ENCODE data around the gene HHIPL1.
"Not testable (repeated sequence)": the region's sequence is repeated elsewhere in the genome, so short reads cannot be mapped to it uniquely, and the experiment has no call there.

Gene HHIPL1

DNA sequence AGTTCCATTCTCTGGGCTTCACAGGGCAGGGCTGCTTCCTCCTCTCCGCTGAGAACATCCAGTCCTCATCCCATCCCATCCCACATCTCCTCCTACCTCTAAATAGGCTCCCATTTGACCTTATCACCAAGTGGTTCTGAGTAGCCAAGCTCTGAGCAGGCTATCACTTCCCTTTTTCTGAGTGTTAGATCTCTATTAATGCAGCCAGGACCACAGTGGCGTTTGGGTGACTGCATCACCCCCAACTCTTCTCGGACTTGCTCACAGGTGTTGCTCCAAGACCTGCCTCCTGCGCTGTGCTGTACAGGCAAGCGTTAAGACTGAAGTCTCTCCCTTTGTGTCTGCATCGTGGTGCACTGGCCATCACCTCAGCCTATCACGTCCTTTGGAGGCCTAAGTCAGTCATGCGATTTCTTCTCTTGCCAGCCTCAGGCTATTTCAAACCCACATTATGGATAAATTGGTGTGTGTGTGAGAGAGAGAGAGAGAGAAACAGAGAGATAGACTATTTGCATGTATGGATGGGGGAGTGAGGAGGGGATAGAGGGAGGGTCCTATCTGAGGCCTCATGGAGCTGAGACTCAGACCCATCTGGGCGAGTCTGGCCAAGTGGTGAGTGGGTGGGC is 12.4 kb upstream of the HHIPL1 start:
- in situ Hi-C loops (cut with MboI; ENCODE audit: low sequenced_read_pairs) = loop anchor here (10.0 kb wide), 1 partner anchor 108 kb away; no protein-coding TSS in a partner anchor

DNA sequence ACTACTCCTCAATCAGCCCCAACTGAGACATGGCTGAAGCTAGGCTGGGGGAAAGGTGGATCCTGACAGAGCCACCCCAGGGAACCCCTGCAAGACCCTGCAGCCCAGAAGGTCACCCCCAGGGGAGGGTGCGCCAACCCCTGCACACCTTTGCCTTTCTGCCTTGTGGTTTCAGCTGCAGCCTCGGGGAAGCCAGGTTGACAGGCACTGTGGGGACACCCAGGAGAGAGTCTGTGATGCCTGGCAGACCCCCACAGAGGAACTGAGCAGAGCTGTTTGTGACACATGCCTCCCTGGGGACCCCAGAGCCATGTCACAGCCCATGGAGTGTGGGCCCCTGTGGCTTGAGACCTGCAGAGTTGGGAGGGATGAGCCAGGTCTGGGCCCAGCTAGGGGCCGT is 11.8 kb upstream of the HHIPL1 start:
- in situ Hi-C loops (cut with MboI; ENCODE audit: low sequenced_read_pairs) = loop anchor here (10.0 kb wide), 1 partner anchor 108 kb away; no protein-coding TSS in a partner anchor

DNA sequence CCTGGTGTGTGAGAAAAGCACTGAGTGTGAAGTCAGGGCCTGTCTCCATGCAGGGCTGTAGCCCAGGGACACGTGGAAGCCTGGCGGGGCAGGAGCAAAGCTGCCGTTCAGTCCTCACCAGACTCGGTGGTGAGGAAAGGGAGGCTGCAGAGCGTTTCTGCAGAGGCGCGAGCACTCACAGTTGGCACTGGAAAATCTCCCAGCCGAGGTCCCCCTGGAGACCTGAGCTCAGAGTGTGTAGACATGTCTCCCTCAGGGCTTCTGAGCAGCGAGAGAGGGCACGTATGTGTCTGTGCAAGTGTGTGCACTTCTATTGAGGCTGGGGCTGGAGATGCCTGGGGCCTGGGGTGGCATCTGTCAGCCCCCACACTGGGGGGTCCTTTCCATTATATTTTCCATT is 11.0 kb upstream of the HHIPL1 start:
- in situ Hi-C loops (cut with MboI; ENCODE audit: low sequenced_read_pairs) = loop anchor here (10.0 kb wide), 1 partner anchor 109 kb away; no protein-coding TSS in a partner anchor

DNA sequence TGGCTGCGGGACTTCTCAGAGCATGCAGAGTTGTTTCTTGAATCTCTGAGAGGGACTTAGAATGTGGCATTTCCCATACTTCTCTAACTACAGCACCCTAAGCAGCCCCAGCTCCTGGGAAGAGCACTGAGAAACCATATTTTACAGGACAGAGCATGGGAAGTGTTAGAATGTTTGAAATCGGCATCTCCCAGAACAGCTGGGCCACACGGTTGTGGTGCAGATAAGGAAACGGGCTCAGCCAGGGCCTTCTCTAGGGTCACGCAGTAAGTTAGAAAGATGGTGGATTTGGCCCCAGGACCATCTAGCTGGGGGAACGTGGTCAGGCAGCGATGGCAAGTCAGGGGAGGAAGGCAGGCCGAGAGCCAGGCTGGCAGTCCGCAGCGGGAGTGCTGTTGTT is 10.5 kb upstream of the HHIPL1 start:
- in situ Hi-C loops (cut with MboI; ENCODE audit: low sequenced_read_pairs) = loop anchor here (10.0 kb wide), 1 partner anchor 110 kb away; no protein-coding TSS in a partner anchor

DNA sequence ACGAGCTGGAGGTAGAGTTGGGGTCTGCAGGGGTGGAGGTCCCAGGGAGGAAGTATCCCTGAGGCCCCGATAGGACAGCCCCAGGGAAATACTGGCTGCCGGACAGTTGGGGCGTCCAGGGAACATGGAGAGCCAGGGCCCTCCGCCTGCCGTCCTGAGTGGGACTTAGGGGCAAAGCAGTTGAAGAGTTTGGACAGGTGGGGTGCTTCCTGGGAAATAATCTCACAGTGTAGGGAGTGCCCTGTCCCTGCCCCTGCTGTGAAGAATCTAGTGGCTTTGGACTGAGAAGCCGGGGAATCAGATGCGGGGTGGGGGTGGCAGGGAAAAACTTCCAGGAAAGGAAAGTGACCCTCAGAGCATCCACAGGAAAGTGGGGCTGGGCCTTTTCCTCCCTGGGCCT is 9.8 kb upstream of the HHIPL1 start:
- in situ Hi-C loops (cut with MboI; ENCODE audit: low sequenced_read_pairs) = loop anchor here (10.0 kb wide), 1 partner anchor 110 kb away; no protein-coding TSS in a partner anchor

DNA sequence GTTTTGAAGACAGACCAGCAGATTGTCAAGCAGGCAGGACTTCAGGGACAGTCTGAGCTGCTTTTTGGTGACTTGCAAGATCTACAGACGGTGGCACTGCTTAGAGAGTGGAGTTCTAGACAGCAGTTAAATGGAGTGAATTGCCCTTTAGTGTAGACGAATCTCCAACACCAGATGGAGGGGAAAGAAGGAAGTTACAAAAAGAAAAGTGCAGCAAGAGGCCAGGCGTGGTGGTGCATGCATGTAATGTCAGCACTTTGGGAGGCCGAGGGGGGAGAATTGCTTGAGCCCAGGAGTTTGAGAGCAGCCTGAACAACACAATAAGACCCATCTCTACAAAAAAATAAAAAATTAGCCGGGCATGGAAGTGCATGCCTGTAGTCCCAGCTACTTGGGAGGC is 8.4 kb upstream of the HHIPL1 start:
- in situ Hi-C loops (cut with MboI; ENCODE audit: low sequenced_read_pairs) = loop anchor here (10.0 kb wide), 1 partner anchor 112 kb away; no protein-coding TSS in a partner anchor

DNA sequence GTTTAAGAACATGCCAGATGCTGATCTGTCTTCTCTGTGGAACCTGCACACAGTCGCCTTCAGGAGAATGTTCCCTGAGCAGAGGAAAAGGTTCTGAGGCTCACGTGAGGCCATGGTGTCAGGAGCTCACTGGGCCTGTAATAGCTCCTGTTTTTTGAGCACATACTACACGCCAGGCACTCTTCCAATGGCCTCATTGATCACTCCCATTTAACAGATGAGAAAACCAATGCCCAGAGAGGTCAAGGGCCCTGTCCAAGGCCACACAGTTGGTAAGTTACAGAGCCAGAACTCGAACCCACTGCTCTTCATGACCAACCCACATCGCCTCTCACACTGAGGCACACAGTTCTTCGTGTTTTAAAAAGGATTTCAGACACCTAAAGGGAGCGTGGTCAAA is 7.3 kb upstream of the HHIPL1 start:
- in situ Hi-C loops (cut with MboI; ENCODE audit: low sequenced_read_pairs) = loop anchor here (10.0 kb wide), 1 partner anchor 113 kb away; no protein-coding TSS in a partner anchor

DNA sequence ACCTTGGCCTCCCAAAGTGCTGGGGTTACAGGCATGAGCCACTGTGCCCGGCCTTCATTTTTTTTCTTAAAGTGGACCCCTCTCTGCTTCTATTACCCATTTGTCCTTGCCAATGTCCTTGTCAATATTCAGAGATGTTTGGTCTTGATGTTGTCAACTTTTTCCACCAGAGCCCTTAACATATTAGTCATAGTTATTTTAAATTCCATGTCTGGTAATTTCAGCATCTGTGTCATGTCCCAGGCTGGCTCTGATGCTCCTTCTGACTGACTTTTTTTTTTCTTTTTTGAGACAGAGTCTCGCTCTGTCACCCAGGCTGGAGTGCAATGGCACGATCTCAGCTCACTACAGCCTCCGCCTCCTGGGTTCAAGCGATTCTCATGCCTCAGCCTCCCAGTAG is 2.2 kb upstream of the HHIPL1 start:
- in situ Hi-C loops (cut with MboI; ENCODE audit: low sequenced_read_pairs) = not testable (repeated sequence)

DNA sequence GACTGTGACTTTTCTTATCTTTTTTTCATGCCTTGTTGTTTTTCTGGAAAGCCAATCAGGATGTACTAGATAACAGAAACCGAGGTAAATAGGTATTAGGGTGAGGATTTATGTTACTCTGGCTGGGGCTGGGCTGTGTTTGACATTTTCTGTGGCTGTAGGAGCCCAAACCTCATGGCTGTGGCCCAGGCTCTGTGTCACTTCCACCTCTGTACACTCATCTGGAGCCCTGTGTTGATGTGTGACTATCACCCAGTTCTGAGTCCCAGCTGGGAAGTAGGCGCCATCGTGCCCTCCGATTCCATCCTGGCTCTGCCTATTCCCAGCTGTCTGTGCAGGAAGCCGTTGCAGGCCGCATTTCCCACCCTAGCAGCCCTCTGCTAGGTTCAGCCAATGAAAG is 1.6 kb upstream of the HHIPL1 start:
- in situ Hi-C loops (cut with MboI; ENCODE audit: low sequenced_read_pairs) = no loop called here

DNA sequence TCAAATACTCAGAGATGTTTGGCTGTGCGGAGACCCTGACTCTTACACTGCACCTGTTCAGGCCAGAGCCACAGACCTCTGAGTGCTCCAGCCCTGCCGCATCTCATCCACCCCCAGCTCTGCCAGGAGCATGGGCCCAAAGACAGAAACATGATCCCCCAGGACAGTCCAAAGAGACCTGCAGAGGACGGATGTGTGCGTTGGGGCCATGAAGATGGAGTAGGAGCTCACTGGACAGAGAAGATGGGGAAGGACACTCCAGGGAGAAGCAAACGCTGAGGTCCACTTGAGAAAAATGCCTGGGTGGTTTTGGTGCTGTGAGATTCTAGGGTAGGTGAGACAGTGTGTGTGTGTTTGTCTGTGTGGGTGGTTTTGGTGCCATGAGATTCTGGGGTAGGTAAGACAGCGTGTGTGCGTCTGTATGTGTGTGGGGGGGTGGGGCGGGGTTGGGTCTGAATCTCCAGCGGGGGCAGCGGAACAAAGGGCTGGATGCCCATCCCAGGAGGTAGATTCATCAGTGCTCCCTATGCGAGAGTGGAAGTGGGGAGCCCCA is 818 bp upstream of the HHIPL1 start:
- in situ Hi-C loops (cut with MboI; ENCODE audit: low sequenced_read_pairs) = no loop called here

DNA sequence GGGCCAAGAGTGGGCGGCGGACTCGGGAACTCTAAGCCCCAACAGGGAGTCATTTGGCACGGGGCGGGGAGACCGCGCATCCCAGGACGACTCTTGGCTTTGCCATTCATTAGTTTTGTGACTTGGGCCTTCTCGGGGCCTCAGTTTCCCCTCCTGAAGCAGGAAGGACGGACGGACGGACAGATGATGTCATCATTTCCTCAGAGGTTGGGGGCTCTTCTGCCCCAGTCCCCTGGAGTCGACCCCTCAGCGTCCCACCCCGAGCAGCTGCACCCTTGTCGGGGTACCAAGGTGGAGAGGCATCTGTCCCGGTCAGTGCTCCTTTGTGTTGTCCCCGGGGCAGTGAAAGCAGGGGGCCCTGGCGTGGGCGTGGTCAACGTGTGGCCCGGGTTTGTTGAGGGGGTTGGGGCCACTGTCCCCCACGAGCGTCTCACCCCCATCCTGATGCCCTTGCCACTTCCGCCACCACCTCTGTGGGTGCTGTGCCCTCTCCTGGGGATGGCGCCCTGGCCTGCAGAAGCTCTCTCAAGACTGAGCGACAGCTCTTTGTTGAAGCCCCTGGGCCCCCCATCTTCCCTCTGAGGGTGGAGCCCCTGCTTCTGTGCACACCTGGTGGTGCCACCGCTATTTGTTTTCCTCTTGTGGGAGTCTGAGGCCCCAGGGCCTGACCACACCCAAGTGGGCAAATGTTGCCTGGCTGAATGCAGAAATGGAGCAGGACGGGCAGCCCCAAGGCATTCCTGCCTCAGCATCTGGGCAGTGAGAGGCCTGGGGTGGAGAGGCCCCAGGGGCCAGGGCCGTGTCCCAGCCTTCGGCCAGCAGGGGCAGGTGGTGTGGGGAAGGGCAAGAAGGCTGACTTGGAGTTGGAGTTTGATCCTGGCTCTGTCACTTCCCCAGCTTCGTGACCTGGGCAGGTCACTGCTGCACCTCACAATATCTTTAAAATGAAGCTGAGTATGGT is 896 bp downstream of the HHIPL1 start:
- in situ Hi-C loops (cut with MboI; ENCODE audit: low sequenced_read_pairs) = no loop called here

DNA sequence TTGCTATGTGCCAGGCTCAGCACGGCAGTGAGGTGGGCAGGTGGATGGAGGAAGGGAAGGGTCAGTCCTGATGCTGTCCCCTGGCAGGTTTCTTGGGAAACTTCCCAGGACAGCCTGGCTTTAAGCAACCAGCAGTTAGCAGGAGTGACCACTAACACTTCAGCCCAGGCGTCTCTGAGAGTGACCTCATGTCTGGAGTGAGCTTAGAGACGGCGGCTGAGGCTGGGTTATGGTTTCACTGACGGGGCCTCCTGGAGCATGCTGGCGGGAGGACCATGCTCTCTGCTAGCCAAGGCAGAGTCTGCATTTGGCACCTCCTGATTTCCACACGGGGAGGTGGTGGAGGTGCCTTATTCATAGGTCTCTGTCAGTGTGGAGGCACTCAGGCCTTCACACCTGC is 2.5 kb downstream of the HHIPL1 start:
- in situ Hi-C loops (cut with MboI; ENCODE audit: low sequenced_read_pairs) = no loop called here

DNA sequence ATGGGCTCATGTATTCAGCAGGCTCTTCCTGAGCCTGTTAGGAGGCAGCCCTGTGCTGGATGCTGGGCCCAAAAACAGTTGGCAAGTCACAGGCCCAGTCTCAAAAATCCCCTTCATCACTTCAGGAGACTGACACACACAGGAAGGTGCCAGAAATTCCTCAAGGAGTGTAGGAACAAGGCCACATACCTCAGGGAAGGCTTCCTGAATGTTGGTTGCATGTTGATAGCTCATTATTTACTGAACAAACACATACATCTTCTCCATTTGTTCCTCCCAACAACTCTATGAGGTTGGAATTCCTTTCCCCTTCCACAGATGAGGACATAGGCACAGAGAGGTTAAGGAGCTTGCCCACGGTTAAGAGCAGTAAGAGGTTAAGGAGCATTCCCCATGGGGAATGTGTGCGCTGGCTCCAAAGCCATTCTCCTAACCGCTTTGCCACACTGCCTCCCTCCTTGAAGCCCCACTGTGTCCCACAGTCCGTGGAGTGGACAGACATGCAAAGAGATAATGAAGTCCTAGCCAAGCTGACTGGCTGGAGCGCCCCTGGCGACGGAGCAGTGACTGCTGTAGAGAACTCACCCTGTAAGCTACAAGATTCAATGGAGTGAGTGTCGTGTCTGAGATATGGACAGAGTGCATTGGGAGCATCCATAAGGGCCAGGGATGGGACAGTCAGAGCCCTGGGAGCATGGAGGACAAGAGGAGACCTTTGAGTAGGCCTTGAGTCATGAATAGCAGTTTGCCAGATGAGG is 3.3 kb downstream of the HHIPL1 start:
- in situ Hi-C loops (cut with MboI; ENCODE audit: low sequenced_read_pairs) = no loop called here

DNA sequence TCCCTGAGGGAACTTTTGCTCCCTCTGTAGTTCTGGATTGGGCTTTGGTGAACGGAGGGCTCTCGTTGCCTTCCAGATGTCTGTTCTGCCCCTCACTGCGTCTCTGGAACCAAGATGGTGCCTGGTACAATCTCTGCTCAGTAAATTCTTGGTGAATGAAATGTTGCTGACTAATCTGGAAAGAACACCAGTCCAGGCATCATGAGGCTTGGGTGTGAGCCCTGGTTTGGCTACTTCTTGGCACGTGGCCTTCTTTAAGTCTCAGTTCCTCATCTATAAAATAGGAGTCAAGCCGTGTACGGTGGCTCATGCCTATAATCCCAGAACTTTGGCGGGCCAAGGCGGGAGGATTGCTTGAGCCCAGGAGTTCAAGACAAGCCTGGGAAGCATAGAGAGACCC is 4.3 kb downstream of the HHIPL1 start:
- in situ Hi-C loops (cut with MboI; ENCODE audit: low sequenced_read_pairs) = no loop called here

DNA sequence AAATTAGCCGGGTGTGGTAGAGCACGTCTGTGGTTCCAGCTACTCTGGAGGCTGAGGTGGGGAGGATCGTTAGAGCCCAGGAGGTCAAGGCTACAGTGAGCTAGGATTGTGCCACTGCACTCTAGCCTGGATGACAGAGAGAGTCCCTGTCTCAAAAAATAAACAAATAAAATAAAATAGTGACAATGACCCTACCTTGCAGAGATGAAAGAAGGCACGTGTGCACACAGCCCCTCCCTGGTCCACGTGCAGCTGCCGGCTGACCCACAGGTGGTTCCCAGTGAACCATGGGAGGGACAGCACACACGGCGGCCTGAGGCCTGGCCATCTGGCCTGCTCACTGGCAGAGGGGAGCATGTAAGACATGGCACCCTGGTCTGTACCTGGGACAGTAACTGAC is 4.7 kb downstream of the HHIPL1 start:
- in situ Hi-C loops (cut with MboI; ENCODE audit: low sequenced_read_pairs) = no loop called here

DNA sequence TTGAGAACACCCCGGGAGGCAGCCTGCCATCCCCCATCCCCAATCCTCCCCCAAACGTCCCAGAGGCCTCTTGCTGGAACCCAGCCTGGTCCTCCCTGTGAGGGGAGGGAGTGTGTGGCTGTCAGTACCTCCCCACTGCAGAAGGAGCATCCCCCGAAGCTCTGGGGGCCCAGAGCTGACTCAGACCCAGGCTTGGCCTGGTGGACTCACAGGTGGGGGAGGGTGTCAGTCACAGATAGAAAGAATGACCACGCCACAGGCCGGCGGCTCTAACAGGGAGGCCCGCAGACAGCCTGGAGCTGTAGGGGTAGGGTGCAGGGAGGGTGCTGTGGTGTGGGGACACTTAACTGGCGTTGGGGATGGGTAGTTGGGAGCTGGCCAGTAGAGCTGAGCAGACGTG is 5.3 kb downstream of the HHIPL1 start:
- in situ Hi-C loops (cut with MboI; ENCODE audit: low sequenced_read_pairs) = no loop called here

DNA sequence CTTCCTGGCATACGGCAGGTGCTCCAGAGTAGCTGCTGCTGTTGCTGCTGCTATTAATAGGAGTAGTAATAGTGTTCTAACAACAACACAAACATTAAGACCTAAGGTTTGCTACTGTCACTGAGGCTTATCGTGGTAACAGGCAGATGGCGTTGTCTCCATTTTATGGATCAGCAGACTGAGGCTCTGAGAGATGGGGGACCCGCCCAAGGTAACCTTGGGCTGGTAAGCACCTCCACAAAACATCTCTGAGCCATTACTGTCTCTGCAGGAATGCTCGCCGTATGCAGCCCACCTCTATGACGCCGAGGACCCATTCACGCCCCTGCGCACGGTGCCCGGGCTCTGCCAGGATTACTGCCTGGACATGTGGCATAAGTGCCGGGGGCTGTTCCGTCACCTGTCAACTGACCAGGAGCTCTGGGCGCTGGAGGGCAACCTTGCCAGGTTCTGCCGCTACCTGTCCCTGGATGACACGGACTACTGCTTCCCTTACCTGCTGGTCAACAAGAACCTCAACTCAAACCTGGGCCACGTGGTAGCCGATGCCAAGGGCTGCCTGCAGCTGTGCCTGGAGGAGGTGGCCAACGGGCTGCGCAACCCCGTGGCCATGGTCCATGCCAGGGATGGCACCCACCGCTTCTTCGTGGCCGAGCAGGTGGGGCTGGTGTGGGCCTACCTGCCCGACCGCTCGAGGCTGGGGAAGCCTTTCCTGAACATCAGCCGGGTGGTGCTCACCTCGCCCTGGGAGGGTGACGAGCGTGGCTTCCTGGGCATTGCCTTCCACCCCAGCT is 7.2 kb downstream of the HHIPL1 start:
- in situ Hi-C loops (cut with MboI; ENCODE audit: low sequenced_read_pairs) = no loop called here

DNA sequence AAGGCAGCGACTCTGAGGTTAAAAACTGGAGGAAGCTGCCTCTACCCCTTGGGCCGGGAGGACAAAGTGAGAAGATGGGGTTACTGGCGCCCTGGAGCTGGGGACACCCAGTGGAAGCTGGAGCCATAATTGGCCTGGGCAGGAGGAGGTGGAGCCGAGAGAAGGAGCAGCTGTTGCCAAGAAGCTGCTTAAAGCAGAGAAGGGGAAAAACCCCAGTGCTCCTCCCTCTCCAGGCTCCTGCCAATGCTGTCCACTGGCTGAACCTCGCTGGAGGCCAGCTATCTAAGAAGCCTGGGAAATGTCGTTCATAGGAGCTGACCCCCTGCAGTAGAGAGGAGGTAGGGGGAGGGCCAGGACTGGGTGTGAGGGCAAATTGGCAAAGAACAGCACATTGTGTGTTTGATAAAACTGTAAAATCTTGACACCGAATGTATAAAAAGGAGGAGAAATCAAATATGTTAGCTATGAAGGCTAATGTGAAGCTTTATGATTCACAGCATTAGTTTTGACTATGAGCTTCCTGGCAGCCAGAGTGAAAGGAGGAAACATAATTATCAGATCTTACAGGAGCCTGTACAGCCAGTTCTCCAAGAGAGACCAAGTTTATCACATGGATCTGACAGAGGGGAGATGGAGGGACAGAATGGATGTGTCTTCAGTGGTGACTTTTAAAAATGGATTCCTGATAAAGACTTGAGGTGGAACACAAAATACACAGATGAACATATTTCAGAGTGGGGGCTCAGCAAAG is 9.5 kb downstream of the HHIPL1 start:
- in situ Hi-C loops (cut with MboI; ENCODE audit: low sequenced_read_pairs) = no loop called here

DNA sequence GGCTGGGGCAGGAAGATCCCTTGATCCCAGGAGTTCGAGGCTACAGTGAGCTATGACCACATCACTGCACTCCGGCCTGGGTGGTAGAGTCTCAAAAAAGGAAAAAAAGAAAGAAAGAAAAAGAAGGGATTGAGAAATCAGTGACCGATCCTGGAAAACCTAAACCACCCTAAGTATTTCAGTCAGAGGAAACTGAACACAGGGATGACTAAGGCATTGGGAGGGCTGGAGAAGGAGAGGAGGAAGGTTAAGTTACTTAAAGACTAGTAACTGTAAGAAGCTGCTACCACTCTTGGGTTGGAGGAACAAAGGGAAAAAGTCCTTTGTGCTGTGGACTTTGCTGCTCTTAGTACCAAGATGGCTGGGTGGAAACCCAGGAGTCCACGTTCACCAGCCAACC is 10.6 kb downstream of the HHIPL1 start:
- in situ Hi-C loops (cut with MboI; ENCODE audit: low sequenced_read_pairs) = no loop called here

Measured in HL-60/S4 (cell line).